Cardiac septum (tissue), 1 donor: ENCODE measurements around the gene GPC5. TPM values are rescaled to one million over a fixed set of nuclear protein-coding genes. Genes with fewer than 3 reads are reported as not detected.
"Not testable (repeated sequence)": the region's sequence is repeated elsewhere in the genome, so short reads cannot be mapped to it uniquely, and the experiment has no call there.

Experiments used
- DNase-seq: peaks from one replicate; pipeline ENCODE4 v3.0.0-alpha.2; 2020; ENCODE audit warnings: low spot score
- intact Hi-C: fragments of 100-400 bp; cut with DNase I; formaldehyde crosslinking; loops from one replicate; pipeline ENCODE4 v1.14.0; 2022
- total RNA-seq: library from RNA; stranded (reverse); fragmentation: NEBNext Ultra II Directional; extraction: Animal tissue kit (Norgen Biotek cat#: 25700); gene quantifications from one replicate; pipeline ENCODE4 v1.2.1, GENCODE V29; 2021
- donor health status: DM: no; HTN: no; CAD: no.

Gene GPC5
- total RNA-seq, 1 donor from 2014 or later = 0.86 TPM

GRCh38 chr13:92677571-92677970, 1279.2 kb downstream of the GPC5 start:
- DNase-seq = no peak
- intact Hi-C loops = no loop called here

GRCh38 chr13:92679602-92680001, 1281.2 kb downstream of the GPC5 start:
- DNase-seq = no peak
- intact Hi-C loops = no loop called here

- intact Hi-C loops = no loop called here
- DNase-seq = no peak
These were observed 1282.8 kb downstream of the GPC5 start for GRCh38 chr13:92681239-92681638.

GRCh38 chr13:92682832-92683517, 1284.6 kb downstream of the GPC5 start:
- intact Hi-C loops = no loop called here
- no peak for DNase-seq

GRCh38 chr13:92694047-92694446, 1295.6 kb downstream of the GPC5 start:
- intact Hi-C loops = no loop called here
- no peak for DNase-seq

- DNase-seq, intact Hi-C loops: not testable (repeated sequence)
These were observed 1297.4 kb downstream of the GPC5 start for GRCh38 chr13:92695827-92696226.

- intact Hi-C loops = no loop called here
- no peak for DNase-seq
These were observed 1318.3 kb downstream of the GPC5 start for GRCh38 chr13:92716749-92717148.

- no peak for DNase-seq
- intact Hi-C loops = no loop called here
These were observed 1319.4 kb downstream of the GPC5 start for GRCh38 chr13:92717857-92718256.

GRCh38 chr13:92719868-92720267, 1321.4 kb downstream of the GPC5 start:
- intact Hi-C loops = no loop called here

GRCh38 chr13:92721620-92722019, 1323.2 kb downstream of the GPC5 start:
- DNase-seq = no peak
- intact Hi-C loops = no loop called here

More at GRCh38 chr13:92719868-92720267, 1321.4 kb downstream of the GPC5 start:
- no peak for DNase-seq

- DNase-seq = no peak
- intact Hi-C loops = no loop called here
These were observed 1328.7 kb downstream of the GPC5 start for GRCh38 chr13:92727118-92727517.

GRCh38 chr13:92734068-92734467, 1335.6 kb downstream of the GPC5 start:
- DNase-seq = no peak
- intact Hi-C loops = no loop called here

GRCh38 chr13:92734545-92734944, 1336.1 kb downstream of the GPC5 start:
- DNase-seq = no peak
- intact Hi-C loops = no loop called here

GRCh38 chr13:92735909-92736308, 1337.5 kb downstream of the GPC5 start:
- no peak for DNase-seq
- intact Hi-C loops = no loop called here

GRCh38 chr13:92739306-92739818, 1340.9 kb downstream of the GPC5 start:
- intact Hi-C loops = no loop called here
- no peak for DNase-seq

GRCh38 chr13:92743992-92744391, 1345.6 kb downstream of the GPC5 start:
- intact Hi-C loops = no loop called here
- DNase-seq = no peak

- no peak for DNase-seq
- intact Hi-C loops = no loop called here
These were observed 1346.8 kb downstream of the GPC5 start for GRCh38 chr13:92745258-92745657.

GRCh38 chr13:92752705-92753104, 1354.3 kb downstream of the GPC5 start:
- DNase-seq, intact Hi-C loops: not testable (repeated sequence)

GRCh38 chr13:92761710-92762109, 1363.3 kb downstream of the GPC5 start:
- intact Hi-C loops = no loop called here
- no peak for DNase-seq

GRCh38 chr13:92767468-92767867, 1369.0 kb downstream of the GPC5 start:
- DNase-seq = no peak
- intact Hi-C loops = no loop called here

GRCh38 chr13:92768602-92769001, 1370.2 kb downstream of the GPC5 start:
- DNase-seq = no peak
- intact Hi-C loops = no loop called here

GRCh38 chr13:92769046-92769445, 1370.6 kb downstream of the GPC5 start:
- DNase-seq = no peak

More at GRCh38 chr13:92769046-92769445, 1370.6 kb downstream of the GPC5 start:
- intact Hi-C loops = no loop called here
